Right lobe of liver (tissue), 4 donors: ENCODE data around the gene KLHL26.

Source experiments
- CTCF ChIP-seq, 4 donors: fragments of 200-600 bp in 3 of 4; fragments of 450-650 bp in 1 of 4; IDR thresholded peaks; one replicate each; pipeline versions ENCODE4 v1.5.1 to v1.8.0; 2016 to 2022; ENCODE audit warnings: antibody characterized with exemption in 4 of 4, mild to moderate bottlenecking in 2 of 4
- POLR2A ChIP-seq: fragments of 450-650 bp; IDR thresholded peaks from one replicate; pipeline ENCODE4 v1.6.1; 2017; ENCODE audit warnings: antibody characterized with exemption, mild to moderate bottlenecking
- donor health status: DM: no; HTN: no; CAD: no.
- donor health status: DM: no; HTN: no; CAD: no.
- donor health status: DM: no; HTN: yes; CAD: no.

GRCh38 chr19:18653853-18654252 lies 17.0 kb downstream of the KLHL26 start:
- TF ChIP-seq CTCF (IDR thresholded peaks at IDR 0.05) (no peak), POLR2A (no peak)
